ENCODE data around the gene DHX35. TPM values are rescaled to one million over a fixed set of nuclear protein-coding genes. Genes with fewer than 3 reads are reported as not detected.
A peak's percentile ranks its signal among the peaks of the same experiment; 100 is the strongest.

DHX35 gene
- total and polyA plus RNA-seq, 10 of the 15 experiments (the other 5 are each of a cell fraction or from before 2014, with no cell fraction given) = 4.3 to 21.6 (median 14.9) TPM

DNA sequence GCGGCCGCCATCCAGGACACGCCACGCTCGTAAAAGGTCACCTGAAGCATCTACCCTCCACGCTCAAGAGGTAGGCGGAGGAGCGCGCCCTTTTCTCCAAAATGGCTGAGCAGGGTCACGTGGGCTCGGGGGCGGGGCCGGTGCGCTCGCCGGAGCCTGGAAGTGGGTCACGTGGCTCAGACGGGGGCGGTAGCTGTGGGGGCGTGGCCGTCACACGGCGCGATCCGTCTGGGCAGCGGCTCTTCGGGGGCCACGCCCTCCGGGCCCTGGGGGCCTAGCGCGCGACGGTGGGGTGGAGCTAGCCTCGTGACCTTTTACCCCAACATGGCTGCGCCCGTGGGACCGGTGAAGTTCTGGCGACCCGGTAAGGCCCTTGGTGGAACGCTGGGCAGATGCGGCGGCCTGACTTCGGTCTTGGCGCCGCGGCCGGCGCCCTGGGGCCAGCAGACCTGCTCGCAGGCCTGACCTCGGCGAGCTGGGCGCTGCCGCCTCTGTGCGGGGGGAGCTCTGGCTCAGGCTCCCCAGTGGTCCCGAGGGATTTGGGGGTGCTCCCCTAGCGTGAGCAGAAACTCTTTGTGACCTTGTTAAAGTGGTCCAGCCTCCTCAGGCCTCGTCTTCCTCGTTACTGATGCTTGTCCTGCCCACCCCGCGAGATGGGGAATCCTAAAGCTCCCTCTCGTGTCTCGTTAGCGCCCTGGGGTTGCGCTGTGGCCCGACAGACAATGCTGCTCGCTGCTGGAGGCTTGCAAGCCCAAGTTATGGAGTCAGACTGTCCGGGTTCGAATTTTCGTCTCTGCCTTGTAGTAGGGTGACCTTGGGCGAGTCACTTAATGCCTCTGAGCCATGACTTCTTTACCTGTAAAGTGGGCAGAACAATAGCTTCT lies at the start of gene DHX35 (continued):
- TF ChIP-seq NBN (IDR thresholded peaks at IDR 0.05) (peak; percentile 63), CHD4 (IDR thresholded peaks at IDR 0.05) (no peak), MYB (IDR thresholded peaks at IDR 0.05; ENCODE audit: borderline replicate concordance, low read depth, low read length) (no peak), ZNF24 (IDR thresholded peaks at IDR 0.05) (no peak), TARDBP (IDR thresholded peaks at IDR 0.05; ENCODE audit: borderline replicate concordance) (no peak), ESRRA (IDR thresholded peaks at IDR 0.05; ENCODE audit: low read length) (0 out of 2 replicates have a peak, but pooled peaks have one; percentile 18), TCF7 (IDR thresholded peaks at IDR 0.05; ENCODE audit: borderline replicate concordance) (no peak), CREM (IDR thresholded peaks at IDR 0.05; ENCODE audit: low read depth) (no peak), ZNF622 (IDR thresholded peaks at IDR 0.05) (no peak)
- TF ChIP-seq, protein P1, sequence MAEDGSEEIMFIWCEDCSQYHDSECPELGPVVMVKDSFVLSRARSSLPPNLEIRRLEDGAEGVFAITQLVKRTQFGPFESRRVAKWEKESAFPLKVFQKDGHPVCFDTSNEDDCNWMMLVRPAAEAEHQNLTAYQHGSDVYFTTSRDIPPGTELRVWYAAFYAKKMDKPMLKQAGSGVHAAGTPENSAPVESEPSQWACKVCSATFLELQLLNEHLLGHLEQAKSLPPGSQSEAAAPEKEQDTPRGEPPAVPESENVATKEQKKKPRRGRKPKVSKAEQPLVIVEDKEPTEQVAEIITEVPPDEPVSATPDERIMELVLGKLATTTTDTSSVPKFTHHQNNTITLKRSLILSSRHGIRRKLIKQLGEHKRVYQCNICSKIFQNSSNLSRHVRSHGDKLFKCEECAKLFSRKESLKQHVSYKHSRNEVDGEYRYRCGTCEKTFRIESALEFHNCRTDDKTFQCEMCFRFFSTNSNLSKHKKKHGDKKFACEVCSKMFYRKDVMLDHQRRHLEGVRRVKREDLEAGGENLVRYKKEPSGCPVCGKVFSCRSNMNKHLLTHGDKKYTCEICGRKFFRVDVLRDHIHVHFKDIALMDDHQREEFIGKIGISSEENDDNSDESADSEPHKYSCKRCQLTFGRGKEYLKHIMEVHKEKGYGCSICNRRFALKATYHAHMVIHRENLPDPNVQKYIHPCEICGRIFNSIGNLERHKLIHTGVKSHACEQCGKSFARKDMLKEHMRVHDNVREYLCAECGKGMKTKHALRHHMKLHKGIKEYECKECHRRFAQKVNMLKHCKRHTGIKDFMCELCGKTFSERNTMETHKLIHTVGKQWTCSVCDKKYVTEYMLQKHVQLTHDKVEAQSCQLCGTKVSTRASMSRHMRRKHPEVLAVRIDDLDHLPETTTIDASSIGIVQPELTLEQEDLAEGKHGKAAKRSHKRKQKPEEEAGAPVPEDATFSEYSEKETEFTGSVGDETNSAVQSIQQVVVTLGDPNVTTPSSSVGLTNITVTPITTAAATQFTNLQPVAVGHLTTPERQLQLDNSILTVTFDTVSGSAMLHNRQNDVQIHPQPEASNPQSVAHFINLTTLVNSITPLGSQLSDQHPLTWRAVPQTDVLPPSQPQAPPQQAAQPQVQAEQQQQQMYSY (CRISPR knock-in tag; IDR thresholded peaks at IDR 0.05) = no peak
- TF ChIP-seq, protein P2, sequence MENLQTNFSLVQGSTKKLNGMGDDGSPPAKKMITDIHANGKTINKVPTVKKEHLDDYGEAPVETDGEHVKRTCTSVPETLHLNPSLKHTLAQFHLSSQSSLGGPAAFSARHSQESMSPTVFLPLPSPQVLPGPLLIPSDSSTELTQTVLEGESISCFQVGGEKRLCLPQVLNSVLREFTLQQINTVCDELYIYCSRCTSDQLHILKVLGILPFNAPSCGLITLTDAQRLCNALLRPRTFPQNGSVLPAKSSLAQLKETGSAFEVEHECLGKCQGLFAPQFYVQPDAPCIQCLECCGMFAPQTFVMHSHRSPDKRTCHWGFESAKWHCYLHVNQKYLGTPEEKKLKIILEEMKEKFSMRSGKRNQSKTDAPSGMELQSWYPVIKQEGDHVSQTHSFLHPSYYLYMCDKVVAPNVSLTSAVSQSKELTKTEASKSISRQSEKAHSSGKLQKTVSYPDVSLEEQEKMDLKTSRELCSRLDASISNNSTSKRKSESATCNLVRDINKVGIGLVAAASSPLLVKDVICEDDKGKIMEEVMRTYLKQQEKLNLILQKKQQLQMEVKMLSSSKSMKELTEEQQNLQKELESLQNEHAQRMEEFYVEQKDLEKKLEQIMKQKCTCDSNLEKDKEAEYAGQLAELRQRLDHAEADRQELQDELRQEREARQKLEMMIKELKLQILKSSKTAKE (IDR thresholded peaks at IDR 0.05; ENCODE audit: low read depth, poor library complexity, severe bottlenecking) = no peak
- TF ChIP-seq, protein P3, sequence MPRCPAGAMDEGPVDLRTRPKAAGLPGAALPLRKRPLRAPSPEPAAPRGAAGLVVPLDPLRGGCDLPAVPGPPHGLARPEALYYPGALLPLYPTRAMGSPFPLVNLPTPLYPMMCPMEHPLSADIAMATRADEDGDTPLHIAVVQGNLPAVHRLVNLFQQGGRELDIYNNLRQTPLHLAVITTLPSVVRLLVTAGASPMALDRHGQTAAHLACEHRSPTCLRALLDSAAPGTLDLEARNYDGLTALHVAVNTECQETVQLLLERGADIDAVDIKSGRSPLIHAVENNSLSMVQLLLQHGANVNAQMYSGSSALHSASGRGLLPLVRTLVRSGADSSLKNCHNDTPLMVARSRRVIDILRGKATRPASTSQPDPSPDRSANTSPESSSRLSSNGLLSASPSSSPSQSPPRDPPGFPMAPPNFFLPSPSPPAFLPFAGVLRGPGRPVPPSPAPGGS (IDR thresholded peaks at IDR 0.05; ENCODE audit: borderline replicate concordance, insufficient read depth, low read depth, low read length, poor library complexity, severe bottlenecking) = peak; percentile 15
- TF ChIP-seq, protein P4, sequence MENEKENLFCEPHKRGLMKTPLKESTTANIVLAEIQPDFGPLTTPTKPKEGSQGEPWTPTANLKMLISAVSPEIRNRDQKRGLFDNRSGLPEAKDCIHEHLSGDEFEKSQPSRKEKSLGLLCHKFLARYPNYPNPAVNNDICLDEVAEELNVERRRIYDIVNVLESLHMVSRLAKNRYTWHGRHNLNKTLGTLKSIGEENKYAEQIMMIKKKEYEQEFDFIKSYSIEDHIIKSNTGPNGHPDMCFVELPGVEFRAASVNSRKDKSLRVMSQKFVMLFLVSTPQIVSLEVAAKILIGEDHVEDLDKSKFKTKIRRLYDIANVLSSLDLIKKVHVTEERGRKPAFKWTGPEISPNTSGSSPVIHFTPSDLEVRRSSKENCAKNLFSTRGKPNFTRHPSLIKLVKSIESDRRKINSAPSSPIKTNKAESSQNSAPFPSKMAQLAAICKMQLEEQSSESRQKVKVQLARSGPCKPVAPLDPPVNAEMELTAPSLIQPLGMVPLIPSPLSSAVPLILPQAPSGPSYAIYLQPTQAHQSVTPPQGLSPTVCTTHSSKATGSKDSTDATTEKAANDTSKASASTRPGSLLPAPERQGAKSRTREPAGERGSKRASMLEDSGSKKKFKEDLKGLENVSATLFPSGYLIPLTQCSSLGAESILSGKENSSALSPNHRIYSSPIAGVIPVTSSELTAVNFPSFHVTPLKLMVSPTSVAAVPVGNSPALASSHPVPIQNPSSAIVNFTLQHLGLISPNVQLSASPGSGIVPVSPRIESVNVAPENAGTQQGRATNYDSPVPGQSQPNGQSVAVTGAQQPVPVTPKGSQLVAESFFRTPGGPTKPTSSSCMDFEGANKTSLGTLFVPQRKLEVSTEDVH (IDR thresholded peaks at IDR 0.05; ENCODE audit: low read depth, partially characterized antibody) = no peak
- TF ChIP-seq, protein P5, sequence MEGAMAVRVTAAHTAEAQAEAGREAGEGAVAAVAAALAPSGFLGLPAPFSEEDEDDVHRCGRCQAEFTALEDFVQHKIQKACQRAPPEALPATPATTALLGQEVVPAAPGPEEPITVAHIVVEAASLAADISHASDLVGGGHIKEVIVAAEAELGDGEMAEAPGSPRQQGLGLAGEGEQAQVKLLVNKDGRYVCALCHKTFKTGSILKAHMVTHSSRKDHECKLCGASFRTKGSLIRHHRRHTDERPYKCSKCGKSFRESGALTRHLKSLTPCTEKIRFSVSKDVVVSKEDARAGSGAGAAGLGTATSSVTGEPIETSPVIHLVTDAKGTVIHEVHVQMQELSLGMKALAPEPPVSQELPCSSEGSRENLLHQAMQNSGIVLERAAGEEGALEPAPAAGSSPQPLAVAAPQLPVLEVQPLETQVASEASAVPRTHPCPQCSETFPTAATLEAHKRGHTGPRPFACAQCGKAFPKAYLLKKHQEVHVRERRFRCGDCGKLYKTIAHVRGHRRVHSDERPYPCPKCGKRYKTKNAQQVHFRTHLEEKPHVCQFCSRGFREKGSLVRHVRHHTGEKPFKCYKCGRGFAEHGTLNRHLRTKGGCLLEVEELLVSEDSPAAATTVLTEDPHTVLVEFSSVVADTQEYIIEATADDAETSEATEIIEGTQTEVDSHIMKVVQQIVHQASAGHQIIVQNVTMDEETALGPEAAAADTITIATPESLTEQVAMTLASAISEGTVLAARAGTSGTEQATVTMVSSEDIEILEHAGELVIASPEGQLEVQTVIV (IDR thresholded peaks at IDR 0.05; ENCODE audit: borderline replicate concordance, partially characterized antibody) = peak; percentile 36
